ENCODE measurements around the gene DNAJB8.

DNAJB8 gene

GRCh38 chr3:128464188-128464587 lies 2.5 kb downstream of the DNAJB8 start:
- DNase-seq (ENCODE audit: low read depth in 3 of 3) = no peak

GRCh38 chr3:128463771-128464170 lies 2.9 kb downstream of the DNAJB8 start:
- no peak for DNase-seq (ENCODE audit: low read depth in 3 of 3)

- DNase-seq (ENCODE audit: low read depth in 3 of 3) = no peak
These were observed 3.3 kb downstream of the DNAJB8 start for GRCh38 chr3:128463354-128463753.

GRCh38 chr3:128462931-128463330 lies 3.8 kb downstream of the DNAJB8 start:
- DNase-seq (ENCODE audit: low read depth in 3 of 3) = no peak

GRCh38 chr3:128462341-128462910 lies 4.3 kb downstream of the DNAJB8 start:
- DNase-seq (ENCODE audit: low read depth in 3 of 3) = no peak

GRCh38 chr3:128461731-128462130 lies 5.0 kb downstream of the DNAJB8 start:
- no peak for DNase-seq (ENCODE audit: low read depth in 3 of 3)

- DNase-seq (ENCODE audit: low read depth in 3 of 3) = no peak
These were observed 7.2 kb downstream of the DNAJB8 start for GRCh38 chr3:128459461-128459820.

- DNase-seq (ENCODE audit: low read depth in 3 of 3) = no peak
These were observed 7.8 kb downstream of the DNAJB8 start for GRCh38 chr3:128458746-128459460.

DNA sequence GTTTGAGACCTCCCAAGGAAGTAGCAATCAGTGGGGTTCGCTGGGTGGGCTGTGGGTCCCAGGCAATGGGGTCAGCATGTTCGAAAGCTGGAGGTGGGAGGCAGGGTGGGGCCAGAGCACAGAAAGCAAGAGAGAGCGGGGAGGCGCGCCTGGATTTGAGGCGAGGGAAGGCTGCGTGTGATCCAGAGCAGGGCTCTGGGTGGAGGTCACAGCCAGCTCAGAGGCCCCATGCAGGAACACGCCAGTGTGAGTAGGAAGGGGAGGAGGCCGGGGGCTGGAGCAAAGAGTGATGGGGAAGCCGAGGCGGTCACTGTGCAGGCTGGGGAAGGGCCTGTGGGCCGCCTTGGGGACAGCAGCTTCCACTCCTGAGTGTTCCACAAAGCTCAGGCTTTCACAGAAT lies 8.8 kb downstream of the DNAJB8 start:
- no peak for DNase-seq (ENCODE audit: low read depth in 3 of 3)

- DNase-seq (ENCODE audit: low read depth in 3 of 3) = no peak
These were observed 9.6 kb downstream of the DNAJB8 start for GRCh38 chr3:128456776-128457715.

GRCh38 chr3:128455786-128456748 lies 10.6 kb downstream of the DNAJB8 start:
- no peak for DNase-seq (ENCODE audit: low read depth in 3 of 3)

- no peak for DNase-seq (ENCODE audit: low read depth in 3 of 3)
These were observed 11.6 kb downstream of the DNAJB8 start for GRCh38 chr3:128455116-128455515.

GRCh38 chr3:128454310-128454618 lies 12.4 kb downstream of the DNAJB8 start:
- no peak for DNase-seq (ENCODE audit: low read depth in 3 of 3)

DNA sequence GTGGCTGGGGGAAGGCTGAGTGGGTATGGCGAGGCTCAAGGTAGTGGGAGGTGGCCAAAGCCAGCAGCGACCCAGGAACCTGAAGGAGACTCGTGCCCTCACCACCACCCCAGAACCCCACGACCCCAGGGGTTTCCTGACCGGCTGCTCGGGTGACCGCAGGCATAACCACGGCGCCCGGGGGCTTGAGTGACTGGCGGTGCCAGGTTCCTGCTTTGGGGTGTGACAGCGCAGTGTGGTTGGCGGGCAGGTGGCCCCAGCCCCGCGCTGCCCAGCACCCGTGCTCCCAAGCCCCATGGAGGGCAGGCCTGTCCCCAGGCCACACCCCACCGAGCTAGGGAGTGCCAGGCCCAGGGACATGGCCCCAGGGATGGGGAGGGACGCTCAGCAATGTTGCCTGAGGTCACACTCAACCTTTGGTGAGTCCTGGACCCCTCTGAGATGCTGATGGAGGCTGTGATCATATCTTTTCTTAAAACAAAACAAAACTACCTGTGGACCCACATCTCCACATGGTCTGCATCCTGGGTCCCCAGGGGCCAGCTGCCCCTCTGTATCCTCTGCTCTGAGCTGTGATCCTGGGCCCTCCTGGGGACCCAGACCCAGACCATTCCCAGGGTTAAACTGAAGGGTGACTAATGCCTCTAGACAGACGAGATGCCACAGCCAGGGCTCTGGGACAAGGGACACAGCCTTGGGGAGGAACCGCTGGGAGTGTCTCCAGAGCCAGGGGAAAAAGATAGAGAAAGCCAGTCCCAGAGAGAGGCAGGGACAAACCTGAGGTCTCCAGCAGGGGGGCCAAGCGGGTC lies 13.0 kb downstream of the DNAJB8 start:
- DNase-seq (ENCODE audit: low read depth in 3 of 3) = no peak

DNA sequence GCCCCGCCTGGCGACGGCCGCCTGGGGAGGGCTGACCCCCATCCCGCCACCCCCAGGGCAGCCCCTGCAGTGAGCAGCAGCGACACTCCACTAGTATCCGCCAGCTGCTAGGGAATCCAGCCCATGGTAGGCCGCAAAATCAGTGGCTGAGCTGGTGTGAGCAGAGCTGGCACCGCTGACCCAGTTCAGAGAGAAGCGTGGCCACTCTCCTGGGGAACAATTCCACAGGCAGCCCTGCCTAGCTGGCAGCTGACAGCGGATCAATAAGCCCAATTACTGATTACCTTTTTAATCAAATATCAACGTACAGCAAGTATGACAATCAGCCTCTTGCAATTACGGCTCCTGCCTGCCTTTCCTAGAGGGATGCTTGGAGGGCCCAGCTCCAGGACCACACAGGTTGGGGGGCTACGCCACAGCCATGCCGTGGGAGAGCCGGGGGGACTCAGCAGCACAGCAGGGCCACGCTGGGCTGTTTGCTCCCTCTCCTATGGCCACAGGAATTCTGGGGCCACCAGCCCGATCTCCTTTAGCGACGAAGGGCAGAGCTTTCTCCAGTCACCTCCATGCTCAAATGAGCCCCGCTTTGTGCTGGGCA lies 13.9 kb downstream of the DNAJB8 start:
- no peak for DNase-seq (ENCODE audit: low read depth in 3 of 3)

- DNase-seq (ENCODE audit: low read depth in 3 of 3) = no peak
These were observed 14.6 kb downstream of the DNAJB8 start for GRCh38 chr3:128452120-128452519.

DNA sequence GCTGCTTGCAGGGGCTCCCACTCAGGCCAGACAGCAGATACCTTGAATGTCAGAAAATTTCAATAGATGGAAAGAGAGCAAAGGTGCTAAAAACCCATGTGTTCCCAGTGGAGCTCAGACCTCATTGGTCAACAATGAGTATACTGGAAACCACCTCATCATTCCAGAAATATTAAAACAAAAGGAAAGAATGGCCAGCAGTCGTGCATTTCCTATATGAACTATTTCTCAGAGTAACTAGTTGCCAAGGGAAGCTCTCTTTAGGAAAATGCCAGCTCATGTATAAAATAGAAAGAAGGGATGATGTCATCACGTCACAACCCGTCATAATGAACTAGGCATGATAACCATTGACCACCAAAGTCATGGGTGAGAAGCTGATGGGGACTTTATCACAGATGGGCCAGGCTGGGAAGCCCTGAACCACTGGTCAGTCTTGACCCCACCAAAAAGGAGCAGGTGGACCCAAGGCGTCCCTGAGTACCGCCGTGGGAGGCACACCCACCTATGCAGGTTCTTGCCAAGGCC lies 17.5 kb downstream of the DNAJB8 start:
- DNase-seq (ENCODE audit: low read depth in 3 of 3) = no peak

- no peak for DNase-seq (ENCODE audit: low read depth in 3 of 3)
These were observed 18.2 kb downstream of the DNAJB8 start for GRCh38 chr3:128448491-128448890.

DNA sequence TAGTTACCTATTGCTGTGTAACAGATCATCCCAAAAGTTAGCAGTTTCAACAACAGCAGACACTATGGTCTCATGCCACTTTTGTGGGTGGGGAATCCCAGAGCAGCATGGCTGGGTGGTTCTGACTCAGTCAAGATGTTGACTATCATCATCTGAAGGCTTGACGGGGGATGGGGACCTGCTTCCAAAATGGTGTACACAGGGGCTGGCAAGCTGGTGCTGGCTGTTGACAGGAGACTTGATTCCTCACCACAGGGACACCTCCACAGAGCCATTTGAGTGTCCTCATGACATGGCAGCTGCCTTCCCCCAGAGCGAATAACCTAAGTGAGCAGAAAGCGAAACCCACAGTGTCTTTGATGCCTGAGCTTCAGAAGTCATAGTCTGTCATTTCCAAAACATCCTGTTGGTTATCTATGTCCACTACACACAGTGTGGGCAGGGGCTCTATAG lies 19.1 kb downstream of the DNAJB8 start:
- DNase-seq (ENCODE audit: low read depth in 3 of 3) = peak; percentile 53 to 77 (median 74)

DNA sequence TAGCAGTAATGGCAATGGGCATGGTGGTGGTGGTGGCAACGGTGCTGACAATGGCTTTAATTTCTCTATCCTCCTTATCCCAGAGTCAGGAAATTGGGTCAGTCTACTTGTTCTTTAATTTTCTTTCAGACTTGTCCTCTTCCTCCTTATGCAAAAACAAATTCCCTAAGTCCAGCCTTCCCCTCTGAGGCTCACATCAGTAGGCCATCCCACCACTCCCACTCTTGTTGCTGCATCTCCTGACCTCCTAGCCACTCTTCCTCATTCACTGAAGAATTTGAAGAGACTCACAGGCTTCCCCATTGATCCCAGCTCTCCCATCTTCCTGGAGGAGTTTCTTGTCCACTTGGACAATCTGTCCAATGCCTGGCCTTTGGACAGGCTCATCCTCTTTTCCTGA lies 19.9 kb downstream of the DNAJB8 start:
- no peak for DNase-seq (ENCODE audit: low read depth in 3 of 3)

Measured in stimulated activated CD4-positive, alpha-beta T cell treated with anti-CD3 and anti-CD28 coated beads, TNF-alpha, amount 100 ng/mL, for 48 hours (primary cell).